ENCODE results near the gene DNAH12. TPM values are rescaled to one million over a fixed set of nuclear protein-coding genes. Genes with fewer than 3 reads are reported as not detected.

Gene DNAH12
- total RNA-seq, 1 experiment from 2014 or later: not detected

- TF ChIP-seq ZNF532 (CRISPR knock-in tag; IDR thresholded peaks at IDR 0.05; ENCODE audit: borderline replicate concordance) (no peak), ATF2 (CRISPR knock-in tag; IDR thresholded peaks at IDR 0.05; ENCODE audit: borderline replicate concordance, low read depth) (no peak), GRHL2 (CRISPR knock-in tag; IDR thresholded peaks at IDR 0.05; ENCODE audit: insufficient replicate concordance, severe bottlenecking) (no peak)
- TF ChIP-seq, protein P1, sequence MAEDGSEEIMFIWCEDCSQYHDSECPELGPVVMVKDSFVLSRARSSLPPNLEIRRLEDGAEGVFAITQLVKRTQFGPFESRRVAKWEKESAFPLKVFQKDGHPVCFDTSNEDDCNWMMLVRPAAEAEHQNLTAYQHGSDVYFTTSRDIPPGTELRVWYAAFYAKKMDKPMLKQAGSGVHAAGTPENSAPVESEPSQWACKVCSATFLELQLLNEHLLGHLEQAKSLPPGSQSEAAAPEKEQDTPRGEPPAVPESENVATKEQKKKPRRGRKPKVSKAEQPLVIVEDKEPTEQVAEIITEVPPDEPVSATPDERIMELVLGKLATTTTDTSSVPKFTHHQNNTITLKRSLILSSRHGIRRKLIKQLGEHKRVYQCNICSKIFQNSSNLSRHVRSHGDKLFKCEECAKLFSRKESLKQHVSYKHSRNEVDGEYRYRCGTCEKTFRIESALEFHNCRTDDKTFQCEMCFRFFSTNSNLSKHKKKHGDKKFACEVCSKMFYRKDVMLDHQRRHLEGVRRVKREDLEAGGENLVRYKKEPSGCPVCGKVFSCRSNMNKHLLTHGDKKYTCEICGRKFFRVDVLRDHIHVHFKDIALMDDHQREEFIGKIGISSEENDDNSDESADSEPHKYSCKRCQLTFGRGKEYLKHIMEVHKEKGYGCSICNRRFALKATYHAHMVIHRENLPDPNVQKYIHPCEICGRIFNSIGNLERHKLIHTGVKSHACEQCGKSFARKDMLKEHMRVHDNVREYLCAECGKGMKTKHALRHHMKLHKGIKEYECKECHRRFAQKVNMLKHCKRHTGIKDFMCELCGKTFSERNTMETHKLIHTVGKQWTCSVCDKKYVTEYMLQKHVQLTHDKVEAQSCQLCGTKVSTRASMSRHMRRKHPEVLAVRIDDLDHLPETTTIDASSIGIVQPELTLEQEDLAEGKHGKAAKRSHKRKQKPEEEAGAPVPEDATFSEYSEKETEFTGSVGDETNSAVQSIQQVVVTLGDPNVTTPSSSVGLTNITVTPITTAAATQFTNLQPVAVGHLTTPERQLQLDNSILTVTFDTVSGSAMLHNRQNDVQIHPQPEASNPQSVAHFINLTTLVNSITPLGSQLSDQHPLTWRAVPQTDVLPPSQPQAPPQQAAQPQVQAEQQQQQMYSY (CRISPR knock-in tag; IDR thresholded peaks at IDR 0.05): no peak
Measured at GRCh38 chr3:57582474-57583168, 38.5 kb upstream of the DNAH12 start (continued).

GRCh38 chr3:57577801-57578200, 33.7 kb upstream of the DNAH12 start:
- POLR2A ChIA-PET: interaction anchor here (0.6 kb wide), 1 partner anchor 20 kb away, joined by 3 read pairs; the partner anchor contains the start of gene ARF4
- TF ChIP-seq ATF2 (CRISPR knock-in tag; IDR thresholded peaks at IDR 0.05; ENCODE audit: borderline replicate concordance, low read depth) (no peak), ZMAT4 (CRISPR knock-in tag; IDR thresholded peaks at IDR 0.05) (no peak), JAZF1 (CRISPR knock-in tag; IDR thresholded peaks at IDR 0.05) (no peak), E2F1 (CRISPR knock-in tag; IDR thresholded peaks at IDR 0.05) (no peak), TEAD1 (CRISPR knock-in tag; IDR thresholded peaks at IDR 0.05) (no peak), GTF2I (CRISPR knock-in tag; conservative IDR thresholded peaks at IDR 0.05) (no peak), ZNF396 (CRISPR knock-in tag; IDR thresholded peaks at IDR 0.05; ENCODE audit: borderline replicate concordance) (no peak), MLX (CRISPR knock-in tag; IDR thresholded peaks at IDR 0.05) (no peak), SMAD4 (CRISPR knock-in tag; IDR thresholded peaks at IDR 0.05) (no peak), E2F4 (CRISPR knock-in tag; IDR thresholded peaks at IDR 0.05; ENCODE audit: borderline replicate concordance, low read depth) (no peak)
- TF ChIP-seq, protein P2, sequence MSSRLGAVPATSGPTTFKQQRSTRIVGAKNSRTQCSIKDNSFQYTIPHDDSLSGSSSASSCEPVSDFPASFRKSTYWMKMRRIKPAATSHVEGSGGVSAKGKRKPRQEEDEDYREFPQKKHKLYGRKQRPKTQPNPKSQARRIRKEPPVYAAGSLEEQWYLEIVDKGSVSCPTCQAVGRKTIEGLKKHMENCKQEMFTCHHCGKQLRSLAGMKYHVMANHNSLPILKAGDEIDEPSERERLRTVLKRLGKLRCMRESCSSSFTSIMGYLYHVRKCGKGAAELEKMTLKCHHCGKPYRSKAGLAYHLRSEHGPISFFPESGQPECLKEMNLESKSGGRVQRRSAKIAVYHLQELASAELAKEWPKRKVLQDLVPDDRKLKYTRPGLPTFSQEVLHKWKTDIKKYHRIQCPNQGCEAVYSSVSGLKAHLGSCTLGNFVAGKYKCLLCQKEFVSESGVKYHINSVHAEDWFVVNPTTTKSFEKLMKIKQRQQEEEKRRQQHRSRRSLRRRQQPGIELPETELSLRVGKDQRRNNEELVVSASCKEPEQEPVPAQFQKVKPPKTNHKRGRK (CRISPR knock-in tag; IDR thresholded peaks at IDR 0.05; ENCODE audit: borderline replicate concordance): no peak
- TF ChIP-seq, protein P3, sequence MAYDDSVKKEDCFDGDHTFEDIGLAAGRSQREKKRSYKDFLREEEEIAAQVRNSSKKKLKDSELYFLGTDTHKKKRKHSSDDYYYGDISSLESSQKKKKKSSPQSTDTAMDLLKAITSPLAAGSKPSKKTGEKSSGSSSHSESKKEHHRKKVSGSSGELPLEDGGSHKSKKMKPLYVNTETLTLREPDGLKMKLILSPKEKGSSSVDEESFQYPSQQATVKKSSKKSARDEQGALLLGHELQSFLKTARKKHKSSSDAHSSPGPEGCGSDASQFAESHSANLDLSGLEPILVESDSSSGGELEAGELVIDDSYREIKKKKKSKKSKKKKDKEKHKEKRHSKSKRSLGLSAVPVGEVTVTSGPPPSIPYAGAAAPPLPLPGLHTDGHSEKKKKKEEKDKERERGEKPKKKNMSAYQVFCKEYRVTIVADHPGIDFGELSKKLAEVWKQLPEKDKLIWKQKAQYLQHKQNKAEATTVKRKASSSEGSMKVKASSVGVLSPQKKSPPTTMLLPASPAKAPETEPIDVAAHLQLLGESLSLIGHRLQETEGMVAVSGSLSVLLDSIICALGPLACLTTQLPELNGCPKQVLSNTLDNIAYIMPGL (CRISPR knock-in tag; IDR thresholded peaks at IDR 0.05): no peak

More at GRCh38 chr3:57577801-57578200, 33.7 kb upstream of the DNAH12 start:
- Mint-ChIP-seq H3K27me3 (ENCODE audit: low read depth) (no peaks in the 10 kb centered on the region), H3K4me3 (no peak overlapping the region), H3K27ac (no peak overlapping the region), H3K36me3 (peaks cover 63% of the 10 kb centered on the region), H3K4me1 (no peaks in the 10 kb centered on the region), H3K9me3 (no peaks in the 10 kb centered on the region)
- no peak for ATAC-seq
- DNase-seq (ENCODE audit: low spot score): no peak
- CTCF ChIA-PET: no interaction called here
